ENCODE results near the gene BAD.

BAD gene

GRCh38 chr11:64251753-64252002 lies 32.8 kb downstream of the BAD start:
- Histone ChIP-seq H3K27me3 (replicated peaks in 2 of 5; ENCODE audit: control insufficient read depth in 4 of 5, insufficient read depth in 5 of 5, low read length in 4 of 5) (no peaks in the 10 kb centered on the region), H3K27ac (ENCODE audit: insufficient read depth in 1 of 2, low read depth in 1 of 2, low read length in 2 of 2, poor library complexity in 1 of 2, severe bottlenecking in 2 of 2) (no peak overlapping the region), H3K9me3 (ENCODE audit: control extremely low read depth in 1 of 5, control insufficient read depth in 4 of 5, insufficient read depth in 2 of 5, low read depth in 1 of 5, low read length in 4 of 5) (no peaks in the 10 kb centered on the region), H3K36me3 (ENCODE audit: control insufficient read depth in 4 of 4, insufficient read depth in 4 of 4, low read length in 3 of 4) (peaks cover 0 to 28% (median 14%) of the 10 kb centered on the region in 4 experiments), H3K4me3 (ENCODE audit: control insufficient read depth in 1 of 7, extremely low read depth in 1 of 7, insufficient read depth in 4 of 7, low read depth in 2 of 7, low read length in 6 of 7) (peak overlapping the region; percentile 46 to 85 (median 75)), H3K4me1 (ENCODE audit: control extremely low read depth in 1 of 4, control insufficient read depth in 4 of 4, insufficient read depth in 4 of 4, low read length in 3 of 4) (peaks cover 0 to 54% (median 51%) of the 10 kb centered on the region in 4 experiments)
- ChIA-PET CTCF (interaction anchor here (0.7 to 12.2 kb wide), 11 partner anchors 8 to 104 kb away, joined by 3 to 177 read pairs (median 5); partner anchors contain the start of genes BAD, CATSPERZ and FERMT3), POLR2A (interaction anchor here (0.6 to 0.7 kb wide), 2 partner anchors 9 to 17 kb away, joined by 3 to 4 read pairs; no protein-coding TSS in a partner anchor)
- no peak for DNase-seq
- WGBS (ENCODE audit: insufficient coverage): 0% methylated on average over 12 of the region's 18 CpGs

DNA sequence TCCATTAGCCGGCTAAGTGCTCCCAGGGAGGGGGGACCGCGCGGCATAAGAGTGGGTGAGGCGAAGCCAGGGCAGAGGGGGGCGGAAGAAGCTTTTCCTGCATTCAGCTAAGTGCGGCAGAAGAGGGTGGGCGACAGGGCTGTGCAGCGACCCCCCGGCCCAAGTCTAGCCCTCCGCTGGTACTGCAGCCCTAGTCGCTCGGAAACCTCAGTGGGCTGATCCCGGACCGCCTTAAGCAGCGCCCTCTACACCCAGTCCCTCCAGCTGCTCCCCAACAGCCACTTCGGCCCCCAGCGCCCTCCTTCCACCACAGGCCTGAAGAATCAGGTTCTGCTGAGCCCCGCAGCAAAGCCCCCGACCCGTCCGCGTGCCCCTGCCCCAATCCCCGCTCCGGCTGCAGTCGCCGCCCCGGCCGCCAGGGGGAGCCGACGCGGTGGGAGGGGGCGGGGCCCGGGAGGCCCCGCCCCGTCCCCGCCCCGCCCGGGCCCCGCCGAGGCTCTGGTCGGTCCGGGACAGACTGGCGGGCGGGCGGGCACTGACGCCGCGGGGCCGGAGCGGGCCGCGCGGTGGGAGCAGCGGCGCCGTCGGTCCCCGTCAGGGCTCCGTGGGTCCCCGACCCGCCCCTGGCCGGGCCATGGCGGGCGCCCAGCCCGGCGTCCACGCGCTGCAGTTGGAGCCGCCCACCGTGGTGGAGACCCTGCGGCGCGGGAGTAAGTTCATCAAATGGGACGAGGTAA lies 33.3 kb downstream of the BAD start, which contains the start of gene PLCB3:
PLCB3 (plus strand) TSS at position 515 of the 737 bp plus-strand sequence; CDS start at position 635, 120 bp downstream.
- H3K27me3 ChIP-seq (replicated peaks in 2 of 5; ENCODE audit: control insufficient read depth in 4 of 5, insufficient read depth in 5 of 5, low read length in 4 of 5): no peaks in the 10 kb centered on the region
- peaks cover 0 to 23% (median 10%) of the 10 kb centered on the region in 4 experiments for H3K36me3 ChIP-seq (ENCODE audit: control insufficient read depth in 4 of 4, insufficient read depth in 4 of 4, low read length in 3 of 4)
- ChIA-PET POLR2A (interaction anchor here (0.6 to 1.7 kb wide), 5 partner anchors 9 to 66 kb away, joined by 3 to 10 read pairs (median 4); partner anchors contain the start of genes FERMT3 and TRMT112), CTCF (interaction anchor here (0.9 to 12.2 kb wide), 14 partner anchors 8 to 104 kb away, joined by 3 to 177 read pairs (median 6); partner anchors contain the start of genes BAD, CATSPERZ and FERMT3)
- DNase-seq: peak in 2 of 3 donors; percentile 49 to 55
- H3K4me3 ChIP-seq (ENCODE audit: control insufficient read depth in 1 of 7, extremely low read depth in 1 of 7, insufficient read depth in 4 of 7, low read depth in 2 of 7, low read length in 6 of 7): peak within 1 kb of the TSS; percentile 46 to 85 (median 75)
- peaks cover 0 to 54% (median 51%) of the 10 kb centered on the region in 4 experiments for H3K4me1 ChIP-seq (ENCODE audit: control extremely low read depth in 1 of 4, control insufficient read depth in 4 of 4, insufficient read depth in 4 of 4, low read length in 3 of 4)
- no peak within 1 kb of the TSS for H3K27ac ChIP-seq (ENCODE audit: insufficient read depth in 1 of 2, low read depth in 1 of 2, low read length in 2 of 2, poor library complexity in 1 of 2, severe bottlenecking in 2 of 2)
- WGBS (ENCODE audit: insufficient coverage): 0% methylated on average over 64 of the region's 75 CpGs
- no peaks in the 10 kb centered on the region for H3K9me3 ChIP-seq (ENCODE audit: control extremely low read depth in 1 of 5, control insufficient read depth in 4 of 5, insufficient read depth in 2 of 5, low read depth in 1 of 5, low read length in 4 of 5)

- Histone ChIP-seq H3K27ac (ENCODE audit: insufficient read depth in 1 of 2, low read depth in 1 of 2, low read length in 2 of 2, poor library complexity in 1 of 2, severe bottlenecking in 2 of 2) (no peak overlapping the region), H3K36me3 (ENCODE audit: control insufficient read depth in 4 of 4, insufficient read depth in 4 of 4, low read length in 3 of 4) (peaks cover 0 to 16% (median 7%) of the 10 kb centered on the region in 4 experiments), H3K27me3 (replicated peaks in 2 of 5; ENCODE audit: control insufficient read depth in 4 of 5, insufficient read depth in 5 of 5, low read length in 4 of 5) (no peaks in the 10 kb centered on the region), H3K4me3 (ENCODE audit: control insufficient read depth in 1 of 7, extremely low read depth in 1 of 7, insufficient read depth in 4 of 7, low read depth in 2 of 7, low read length in 6 of 7) (peak overlapping the region; percentile 46 to 85 (median 75)), H3K9me3 (ENCODE audit: control extremely low read depth in 1 of 5, control insufficient read depth in 4 of 5, insufficient read depth in 2 of 5, low read depth in 1 of 5, low read length in 4 of 5) (no peaks in the 10 kb centered on the region), H3K4me1 (ENCODE audit: control extremely low read depth in 1 of 4, control insufficient read depth in 4 of 4, insufficient read depth in 4 of 4, low read length in 3 of 4) (peaks cover 0 to 59% (median 55%) of the 10 kb centered on the region in 4 experiments)
- no peak for DNase-seq
- ChIA-PET CTCF (interaction anchor here (0.9 to 12.2 kb wide), 16 partner anchors 7 to 107 kb away, joined by 3 to 177 read pairs (median 5); partner anchors contain the start of genes BAD, CATSPERZ and FERMT3), POLR2A (interaction anchor here (1.2 to 1.7 kb wide), 4 partner anchors 18 to 67 kb away, joined by 3 to 10 read pairs (median 5); partner anchors contain the start of genes FERMT3 and TRMT112)
- 25% methylated on average over 11 of the region's 13 CpGs for WGBS (ENCODE audit: insufficient coverage)
Observed at GRCh38 chr11:64250415-64251015, 34.0 kb downstream of the BAD start.

DNA sequence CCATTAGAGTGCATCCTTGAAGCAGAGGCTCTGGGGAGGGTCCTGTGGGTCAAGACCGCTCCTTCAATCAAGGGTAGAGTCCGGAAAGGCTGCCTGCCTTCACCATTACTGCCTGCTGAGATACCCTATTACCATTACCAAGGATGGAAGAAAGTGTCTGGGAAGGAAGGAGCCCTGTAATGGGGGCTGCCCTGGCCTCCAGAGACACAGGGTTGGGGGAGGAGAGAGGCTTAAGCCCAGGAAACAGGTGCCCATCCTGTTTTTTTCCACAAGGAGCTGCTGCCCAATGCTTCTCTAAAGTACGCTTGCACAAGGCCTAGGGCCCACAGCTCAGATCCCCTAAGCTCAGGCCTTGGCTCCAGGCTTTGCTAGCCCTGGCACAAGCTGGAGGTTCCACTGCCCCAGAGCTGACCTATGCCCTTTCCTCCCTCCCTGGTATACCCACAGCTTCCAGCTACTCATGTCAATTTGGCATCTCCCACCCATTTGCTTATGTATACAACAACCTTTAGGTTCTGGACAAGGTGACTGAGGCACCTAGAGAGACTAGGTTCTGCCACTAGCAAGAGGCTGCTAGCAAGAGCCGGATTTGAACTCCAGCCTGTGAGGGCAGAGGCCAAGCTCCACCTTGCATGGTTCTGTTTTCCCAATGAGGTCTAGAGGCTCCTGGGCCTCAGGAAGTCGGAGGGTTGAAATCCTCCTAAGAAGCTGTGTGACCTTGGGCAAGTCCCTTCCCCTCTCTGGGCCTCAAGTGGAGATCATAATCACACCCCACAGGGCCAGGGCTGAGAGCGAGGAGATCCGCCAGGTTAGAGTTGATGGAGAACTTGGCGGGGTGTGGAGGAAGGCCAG lies 34.7 kb downstream of the BAD start:
- no peak for DNase-seq
- ChIA-PET CTCF (interaction anchor here (1.0 to 12.2 kb wide), 13 partner anchors 10 to 108 kb away, joined by 3 to 177 read pairs (median 6); partner anchors contain the start of genes BAD, CATSPERZ and FERMT3), POLR2A (interaction anchor here (1.2 to 1.7 kb wide), 4 partner anchors 18 to 68 kb away, joined by 3 to 10 read pairs (median 5); partner anchors contain the start of genes FERMT3 and TRMT112)
- Histone ChIP-seq H3K4me1 (ENCODE audit: control extremely low read depth in 1 of 4, control insufficient read depth in 4 of 4, insufficient read depth in 4 of 4, low read length in 3 of 4) (peaks cover 0 to 65% (median 62%) of the 10 kb centered on the region in 4 experiments), H3K36me3 (ENCODE audit: control insufficient read depth in 4 of 4, insufficient read depth in 4 of 4, low read length in 3 of 4) (peaks cover 0 to 12% (median 2%) of the 10 kb centered on the region in 4 experiments), H3K9me3 (ENCODE audit: control extremely low read depth in 1 of 5, control insufficient read depth in 4 of 5, insufficient read depth in 2 of 5, low read depth in 1 of 5, low read length in 4 of 5) (no peaks in the 10 kb centered on the region), H3K27ac (ENCODE audit: insufficient read depth in 1 of 2, low read depth in 1 of 2, low read length in 2 of 2, poor library complexity in 1 of 2, severe bottlenecking in 2 of 2) (no peak overlapping the region), H3K27me3 (replicated peaks in 2 of 5; ENCODE audit: control insufficient read depth in 4 of 5, insufficient read depth in 5 of 5, low read length in 4 of 5) (no peaks in the 10 kb centered on the region), H3K4me3 (ENCODE audit: control insufficient read depth in 1 of 7, extremely low read depth in 1 of 7, insufficient read depth in 4 of 7, low read depth in 2 of 7, low read length in 6 of 7) (peak overlapping the region in 2 of 7 experiments; percentile 33 to 55)
- 87% methylated on average over 7 of the region's 8 CpGs for WGBS (ENCODE audit: insufficient coverage)

- H3K4me1 ChIP-seq (ENCODE audit: control extremely low read depth in 1 of 4, control insufficient read depth in 4 of 4, insufficient read depth in 4 of 4, low read length in 3 of 4): peaks cover 0 to 72% (median 68%) of the 10 kb centered on the region in 4 experiments
- no peaks in the 10 kb centered on the region for H3K9me3 ChIP-seq (ENCODE audit: control extremely low read depth in 1 of 5, control insufficient read depth in 4 of 5, insufficient read depth in 2 of 5, low read depth in 1 of 5, low read length in 4 of 5)
- H3K36me3 ChIP-seq (ENCODE audit: control insufficient read depth in 4 of 4, insufficient read depth in 4 of 4, low read length in 3 of 4): peaks cover 0 to 7% (median 3%) of the 10 kb centered on the region in 4 experiments
- no peaks in the 10 kb centered on the region for H3K27me3 ChIP-seq (replicated peaks in 2 of 5; ENCODE audit: control insufficient read depth in 4 of 5, insufficient read depth in 5 of 5, low read length in 4 of 5)
- ChIA-PET CTCF (interaction anchor here (1.2 to 12.2 kb wide), 6 partner anchors 11 to 54 kb away, joined by 3 to 177 read pairs (median 24); partner anchors contain the start of genes CATSPERZ and FERMT3), POLR2A (interaction anchor here (1.6 kb wide), 1 partner anchor 19 kb away, joined by 4 read pairs; no protein-coding TSS in a partner anchor)
- H3K4me3 ChIP-seq (ENCODE audit: control insufficient read depth in 1 of 7, extremely low read depth in 1 of 7, insufficient read depth in 4 of 7, low read depth in 2 of 7, low read length in 6 of 7): no peak overlapping the region
- WGBS (ENCODE audit: insufficient coverage): 100% methylated on average over 4 of the region's 4 CpGs
- no peak for DNase-seq
- no peak overlapping the region for H3K27ac ChIP-seq (ENCODE audit: insufficient read depth in 1 of 2, low read depth in 1 of 2, low read length in 2 of 2, poor library complexity in 1 of 2, severe bottlenecking in 2 of 2)
Observed at GRCh38 chr11:64249038-64249437, 35.4 kb downstream of the BAD start.

DNA sequence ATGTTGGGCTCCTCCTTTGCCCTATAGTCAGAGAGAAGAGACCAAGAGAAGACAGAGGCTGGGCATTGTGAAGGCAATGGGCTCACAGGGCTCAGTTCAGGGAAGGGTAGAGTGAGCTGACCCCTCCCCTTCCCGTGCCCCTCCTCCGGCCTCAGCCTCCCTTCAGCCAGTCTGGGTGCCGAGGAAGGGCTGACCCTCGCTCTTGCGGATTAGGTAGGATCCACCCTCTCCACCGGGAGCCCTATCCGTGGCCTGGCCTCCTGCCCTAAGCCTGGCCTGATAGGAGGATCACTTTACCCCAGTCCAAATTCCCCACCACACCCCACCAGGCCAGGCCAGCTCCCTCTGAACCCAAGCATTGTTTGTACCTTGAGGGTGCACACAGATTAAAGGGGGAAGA lies 35.9 kb downstream of the BAD start:
- no peaks in the 10 kb centered on the region for H3K9me3 ChIP-seq (ENCODE audit: control extremely low read depth in 1 of 5, control insufficient read depth in 4 of 5, insufficient read depth in 2 of 5, low read depth in 1 of 5, low read length in 4 of 5)
- WGBS (ENCODE audit: insufficient coverage): 93% methylated on average over 2 of the region's 7 CpGs
- H3K4me1 ChIP-seq (ENCODE audit: control extremely low read depth in 1 of 4, control insufficient read depth in 4 of 4, insufficient read depth in 4 of 4, low read length in 3 of 4): peaks cover 0 to 74% (median 72%) of the 10 kb centered on the region in 4 experiments
- no peak overlapping the region for H3K4me3 ChIP-seq (ENCODE audit: control insufficient read depth in 1 of 7, extremely low read depth in 1 of 7, insufficient read depth in 4 of 7, low read depth in 2 of 7, low read length in 6 of 7)
- DNase-seq: no peak
- no peaks in the 10 kb centered on the region for H3K27me3 ChIP-seq (replicated peaks in 2 of 5; ENCODE audit: control insufficient read depth in 4 of 5, insufficient read depth in 5 of 5, low read length in 4 of 5)
- H3K27ac ChIP-seq (ENCODE audit: insufficient read depth in 1 of 2, low read depth in 1 of 2, low read length in 2 of 2, poor library complexity in 1 of 2, severe bottlenecking in 2 of 2): no peak overlapping the region
- H3K36me3 ChIP-seq (ENCODE audit: control insufficient read depth in 4 of 4, insufficient read depth in 4 of 4, low read length in 3 of 4): peaks cover 0 to 10% (median 7%) of the 10 kb centered on the region in 4 experiments
- POLR2A ChIA-PET: no interaction called here
- CTCF ChIA-PET: interaction anchor here (1.2 to 12.2 kb wide), 5 partner anchors 12 to 54 kb away, joined by 3 to 177 read pairs (median 37); partner anchors contain the start of genes CATSPERZ and FERMT3

Data from common myeloid progenitor, CD34-positive (primary cell).